Tibial artery (tissue), 4 donors: ENCODE results near the gene POLDIP3.
A peak's percentile ranks its signal among the peaks of the same experiment; 100 is the strongest.
"Not testable (repeated sequence)": the region's sequence is repeated elsewhere in the genome, so short reads cannot be mapped to it uniquely, and the experiment has no call there.

Source experiments
- DNase-seq, 2 donors: peaks; one replicate each; pipeline ENCODE4 v3.0.0-alpha.2; 2019
- H3K27ac ChIP-seq, 2 donors: fragments of 200-600 bp; sonication (generic) in 1 of 2; 1 replicate in 1 of 2; 2 replicates in 1 of 2; pipeline ENCODE4 v1.5.1; 2018 to 2019; ENCODE audit warnings: mild to moderate bottlenecking in 1 of 2
- H3K27me3 ChIP-seq, 2 donors: fragments of 200-600 bp; sonication (generic) in 1 of 2; one replicate each; pipeline versions ENCODE4 v1.5.1 to v1.6.0; 2016 to 2019
- H3K36me3 ChIP-seq, 3 donors: fragments of 200-600 bp; sonication (generic) in 2 of 3; one replicate each; pipeline ENCODE4 v1.5.1; 2016 to 2019; ENCODE audit warnings: mild to moderate bottlenecking in 2 of 3
- H3K4me1 ChIP-seq, 4 donors: fragments of 200-600 bp; sonication (generic) in 2 of 4; 1 replicate in 3 of 4; 2 replicates in 1 of 4; pipeline ENCODE4 v1.5.1; 2016 to 2019
- H3K4me3 ChIP-seq, 2 donors: fragments of 200-600 bp; sonication (generic) in 1 of 2; 1 replicate in 1 of 2; 2 replicates in 1 of 2; pipeline ENCODE4 v1.5.1; 2018 to 2019; ENCODE audit warnings: mild to moderate bottlenecking in 2 of 2
- H3K9me3 ChIP-seq, 3 donors: fragments of 200-600 bp; sonication (generic) in 1 of 3; one replicate each; pipeline ENCODE4 v1.5.1; 2016 to 2019
- CTCF ChIP-seq, 2 experiments: fragments of 200-600 bp in 1 of 2; fragments of 450-650 bp in 1 of 2; IDR thresholded peaks; one replicate each; pipeline ENCODE4 v1.5.1; 2017 to 2019; ENCODE audit warnings: antibody characterized with exemption in 2 of 2, mild to moderate bottlenecking in 1 of 2, moderate library complexity in 1 of 2
- intact Hi-C: fragments of 100-400 bp; cut with DNase I; formaldehyde crosslinking; loops from one replicate; pipeline ENCODE4 v1.15.0; 2023; ENCODE audit warnings: low total_unique reads

POLDIP3 gene

GRCh38 chr22:42608136-42608822, 6.4 kb downstream of the POLDIP3 start:
- peaks cover 0 to 64% (median 49%) of the 10 kb centered on the region in 4 donors for H3K4me1 ChIP-seq
- no peak for DNase-seq
- H3K4me3 ChIP-seq: no peak overlapping the region
- no peaks in the 10 kb centered on the region for H3K9me3 ChIP-seq
- intact Hi-C loops: no loop called here
- H3K27me3 ChIP-seq: no peaks in the 10 kb centered on the region
- H3K27ac ChIP-seq: peak overlapping the region in 1 of 2 donors; percentile 0
- TF ChIP-seq CTCF (IDR thresholded peaks at IDR 0.05): no peak
- H3K36me3 ChIP-seq: peaks cover 0 to 22% (median 5%) of the 10 kb centered on the region in 3 donors

- Histone ChIP-seq H3K36me3 (peaks cover 5 to 26% (median 9%) of the 10 kb centered on the region in 3 donors), H3K4me1 (peaks cover 0 to 62% (median 42%) of the 10 kb centered on the region in 4 donors)
- H3K27me3 ChIP-seq, H3K27ac ChIP-seq, intact Hi-C loops, H3K4me3 ChIP-seq, H3K9me3 ChIP-seq, DNase-seq: not testable (repeated sequence)
These were observed 7.0 kb downstream of the POLDIP3 start for GRCh38 chr22:42607641-42608040.

GRCh38 chr22:42604403-42604802, 10.3 kb downstream of the POLDIP3 start:
- peaks cover 0 to 40% (median 18%) of the 10 kb centered on the region in 4 donors for H3K4me1 ChIP-seq

GRCh38 chr22:42603427-42603826, 11.3 kb downstream of the POLDIP3 start:
- DNase-seq: no peak
- Histone ChIP-seq H3K27me3 (no peaks in the 10 kb centered on the region), H3K4me1 (peaks cover 0 to 30% (median 9%) of the 10 kb centered on the region in 4 donors), H3K4me3 (no peak overlapping the region), H3K36me3 (peaks cover 44 to 60% (median 45%) of the 10 kb centered on the region in 3 donors), H3K9me3 (no peaks in the 10 kb centered on the region), H3K27ac (no peak overlapping the region)
- intact Hi-C loops: no loop called here
- no peak for TF ChIP-seq CTCF (IDR thresholded peaks at IDR 0.05)

More at GRCh38 chr22:42604403-42604802, 10.3 kb downstream of the POLDIP3 start:
- peaks cover 34 to 50% (median 36%) of the 10 kb centered on the region in 3 donors for H3K36me3 ChIP-seq
- intact Hi-C loops: no loop called here
- no peak for TF ChIP-seq CTCF (IDR thresholded peaks at IDR 0.05)
- H3K27me3 ChIP-seq: no peaks in the 10 kb centered on the region
- no peak for DNase-seq
- H3K4me3 ChIP-seq: no peak overlapping the region
- no peak overlapping the region for H3K27ac ChIP-seq
- no peaks in the 10 kb centered on the region for H3K9me3 ChIP-seq

GRCh38 chr22:42602470-42602869, 12.2 kb downstream of the POLDIP3 start:
- intact Hi-C loops: no loop called here
- H3K9me3 ChIP-seq: no peaks in the 10 kb centered on the region
- peaks cover 0 to 24% (median 7%) of the 10 kb centered on the region in 4 donors for H3K4me1 ChIP-seq
- TF ChIP-seq CTCF (IDR thresholded peaks at IDR 0.05): no peak
- H3K36me3 ChIP-seq: peaks cover 53 to 70% (median 55%) of the 10 kb centered on the region in 3 donors
- H3K27me3 ChIP-seq: no peaks in the 10 kb centered on the region
- no peak for DNase-seq
- H3K27ac ChIP-seq: no peak overlapping the region
- no peak overlapping the region for H3K4me3 ChIP-seq

- no peak for DNase-seq
- no peak for TF ChIP-seq CTCF (IDR thresholded peaks at IDR 0.05)
- no peaks in the 10 kb centered on the region for H3K9me3 ChIP-seq
- H3K27ac ChIP-seq: no peak overlapping the region
- H3K4me1 ChIP-seq: peaks cover 0 to 24% (median 7%) of the 10 kb centered on the region in 4 donors
- H3K4me3 ChIP-seq: no peak overlapping the region
- intact Hi-C loops: no loop called here
- peaks cover 57 to 70% (median 60%) of the 10 kb centered on the region in 3 donors for H3K36me3 ChIP-seq
- no peaks in the 10 kb centered on the region for H3K27me3 ChIP-seq
These were observed 12.7 kb downstream of the POLDIP3 start for GRCh38 chr22:42601879-42602465.
